HG03159 (cell line): ENCODE results near the gene SLC25A21.

Source experiments
- ATAC-seq: cut with Tn5 transposase; IDR thresholded peaks from one replicate; pipeline ENCODE4 v1.9.1; 2021; ENCODE audit warnings: mild to moderate bottlenecking, moderate library complexity; ENCODE audit not compliant: unreplicated experiment

SLC25A21 gene

GRCh38 chr14:36674659-36675058 is 497.7 kb downstream of the SLC25A21 start:
- ATAC-seq = no peak

GRCh38 chr14:36672095-36672494 is 500.3 kb downstream of the SLC25A21 start:
- no peak for ATAC-seq

- ATAC-seq = no peak
These were observed 501.3 kb downstream of the SLC25A21 start for GRCh38 chr14:36671149-36671548.

DNA sequence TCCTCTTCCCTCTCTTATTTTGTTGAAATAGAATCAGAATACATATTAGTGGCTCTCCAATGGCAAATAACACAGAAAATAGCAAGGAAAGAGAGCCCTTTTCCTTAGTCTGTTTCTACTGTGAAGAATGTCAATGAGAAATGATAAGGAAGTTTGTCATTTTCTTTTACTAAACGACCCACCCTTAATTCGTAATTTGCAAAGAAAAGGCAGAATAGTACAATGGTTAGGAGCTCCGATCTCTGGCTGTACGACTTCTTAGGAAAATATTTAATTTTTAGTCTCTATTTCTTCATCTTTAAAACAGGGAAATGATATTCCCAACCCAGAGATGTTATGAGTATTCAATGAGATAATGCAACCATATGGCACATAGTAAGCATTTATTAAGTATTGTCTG is 504.7 kb downstream of the SLC25A21 start:
- ATAC-seq = no peak

- no peak for ATAC-seq
These were observed 505.8 kb downstream of the SLC25A21 start for GRCh38 chr14:36666416-36667206.

DNA sequence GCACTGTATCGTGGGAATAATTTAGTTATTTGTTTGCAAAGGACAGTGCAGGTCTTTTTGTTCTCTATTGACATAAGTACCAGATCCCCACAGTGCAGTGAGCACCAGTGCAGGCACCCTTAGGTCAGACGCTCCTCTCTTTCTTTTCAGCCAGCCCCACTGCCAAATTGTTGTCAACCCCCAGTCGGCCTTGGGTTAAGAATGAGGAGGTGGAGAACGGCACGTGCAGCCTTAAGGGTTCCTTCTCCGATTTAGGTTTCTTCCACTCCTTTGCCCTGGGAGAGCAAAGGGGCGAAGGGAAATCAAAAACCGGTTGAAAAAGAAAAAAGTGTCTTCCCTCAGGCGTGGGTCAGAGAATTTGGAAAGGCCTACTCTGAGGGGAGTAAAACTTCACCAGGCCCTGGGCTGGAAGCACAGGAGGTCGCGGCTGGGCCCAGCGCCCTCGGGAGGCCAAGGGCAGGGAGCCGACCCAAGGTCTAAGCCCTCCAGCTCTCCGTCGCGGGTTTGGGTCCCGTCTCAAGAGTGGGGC is 506.5 kb downstream of the SLC25A21 start:
- ATAC-seq = no peak

DNA sequence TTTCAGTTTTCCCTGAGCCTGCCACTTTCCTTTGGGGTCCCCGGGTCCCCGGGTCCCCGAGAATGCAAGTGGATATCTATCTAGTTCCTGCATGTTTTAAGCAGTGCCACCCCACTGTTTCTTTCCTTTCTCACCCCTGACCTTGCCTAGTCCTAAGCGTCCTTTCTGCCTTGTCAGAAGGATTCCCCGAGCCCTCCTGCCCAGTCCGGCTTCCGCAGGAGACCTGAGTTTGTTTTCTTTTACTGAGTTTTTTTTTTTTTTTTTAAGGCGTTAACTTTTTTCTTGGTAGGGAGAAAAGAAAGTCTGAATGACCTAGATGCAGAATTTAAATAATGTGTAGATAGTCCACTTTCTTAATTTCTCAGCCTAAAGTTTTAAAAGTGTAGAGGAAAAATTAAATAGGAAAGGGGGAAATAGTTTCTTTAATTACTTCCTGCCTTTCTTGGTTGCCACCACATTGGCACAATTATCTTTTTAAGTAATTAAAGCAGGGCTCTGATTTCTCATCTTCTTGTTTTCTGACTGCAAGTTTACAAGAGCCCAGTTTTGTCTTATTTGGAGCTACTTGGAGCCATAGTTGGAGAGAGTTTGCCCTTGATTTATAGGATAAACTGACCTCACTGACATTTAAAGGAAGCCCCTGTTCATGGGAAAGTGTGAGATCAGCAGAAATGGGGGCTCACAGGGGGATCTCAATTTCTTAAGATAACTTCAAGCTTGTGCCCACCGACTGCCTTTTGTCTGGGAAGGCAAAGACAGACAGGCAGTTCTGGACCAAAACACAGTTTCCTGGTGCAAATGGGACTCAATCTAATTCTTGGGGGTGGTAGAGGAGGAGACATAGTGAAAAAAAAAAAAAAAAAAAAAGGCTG is 507.8 kb downstream of the SLC25A21 start:
- no peak for ATAC-seq

DNA sequence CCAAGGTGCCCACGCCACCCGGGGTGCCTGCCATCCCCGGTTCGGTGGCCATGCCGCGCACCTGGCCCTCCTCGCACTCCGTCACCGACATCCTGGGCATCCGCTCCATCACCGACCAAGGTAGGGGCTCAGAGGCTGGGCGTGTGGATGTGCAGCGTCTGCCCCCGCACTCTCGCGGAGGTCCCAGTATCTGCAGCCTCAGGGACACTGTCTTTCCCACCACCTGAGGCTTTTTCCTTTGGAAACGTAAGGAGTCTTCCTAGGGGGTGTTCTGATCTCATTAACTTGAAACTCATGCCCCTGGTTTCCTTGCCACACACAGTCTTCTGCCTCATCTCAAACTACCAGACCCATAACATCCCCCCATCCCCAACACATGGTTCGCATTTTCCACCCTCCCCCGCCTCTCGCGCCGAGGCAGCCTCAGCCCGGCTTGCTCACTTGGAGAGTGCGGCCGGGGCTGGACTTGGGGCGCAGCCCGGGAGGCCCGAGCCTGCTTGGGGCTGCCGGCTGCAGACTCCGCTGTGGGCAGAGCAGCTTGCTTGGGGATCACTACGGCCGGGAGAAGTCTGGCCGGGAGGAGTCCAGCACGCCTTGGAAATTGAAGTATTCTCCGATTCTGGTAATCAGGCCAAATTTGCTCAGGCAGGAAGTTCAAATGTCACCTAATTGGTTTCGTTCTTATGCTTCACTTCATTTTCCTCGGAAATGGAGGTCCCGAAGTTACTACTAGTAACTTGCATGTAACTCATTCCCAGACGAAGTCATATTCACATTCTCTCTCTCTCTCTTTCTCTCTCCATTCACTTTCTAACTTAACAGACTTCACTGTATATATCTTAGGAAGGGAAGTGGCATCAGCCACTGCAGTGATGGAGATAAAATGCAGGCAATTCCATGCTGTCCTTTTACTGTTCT is 508.7 kb downstream of the SLC25A21 start:
- ATAC-seq = no peak

DNA sequence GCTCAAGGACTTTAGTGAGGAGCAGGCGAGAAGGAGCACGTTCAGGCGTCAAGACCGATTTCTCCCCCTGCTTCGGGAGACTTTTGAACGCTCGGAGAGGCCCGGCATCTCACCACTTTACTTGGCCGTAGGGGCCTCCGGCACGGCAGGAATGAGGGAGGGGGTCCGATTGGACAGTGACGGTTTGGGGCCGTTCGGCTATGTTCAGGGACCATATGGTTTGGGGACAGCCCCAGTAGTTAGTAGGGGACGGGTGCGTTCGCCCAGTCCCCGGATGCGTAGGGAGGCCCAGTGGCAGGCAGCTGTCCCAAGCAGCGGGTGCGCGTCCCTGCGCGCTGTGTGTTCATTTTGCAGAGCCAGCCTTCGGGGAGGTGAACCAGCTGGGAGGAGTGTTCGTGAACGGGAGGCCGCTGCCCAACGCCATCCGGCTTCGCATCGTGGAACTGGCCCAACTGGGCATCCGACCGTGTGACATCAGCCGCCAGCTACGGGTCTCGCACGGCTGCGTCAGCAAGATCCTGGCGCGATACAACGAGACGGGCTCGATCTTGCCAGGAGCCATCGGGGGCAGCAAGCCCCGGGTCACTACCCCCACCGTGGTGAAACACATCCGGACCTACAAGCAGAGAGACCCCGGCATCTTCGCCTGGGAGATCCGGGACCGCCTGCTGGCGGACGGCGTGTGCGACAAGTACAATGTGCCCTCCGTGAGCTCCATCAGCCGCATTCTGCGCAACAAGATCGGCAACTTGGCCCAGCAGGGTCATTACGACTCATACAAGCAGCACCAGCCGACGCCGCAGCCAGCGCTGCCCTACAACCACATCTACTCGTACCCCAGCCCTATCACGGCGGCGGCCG is 509.6 kb downstream of the SLC25A21 start:
- no peak for ATAC-seq

DNA sequence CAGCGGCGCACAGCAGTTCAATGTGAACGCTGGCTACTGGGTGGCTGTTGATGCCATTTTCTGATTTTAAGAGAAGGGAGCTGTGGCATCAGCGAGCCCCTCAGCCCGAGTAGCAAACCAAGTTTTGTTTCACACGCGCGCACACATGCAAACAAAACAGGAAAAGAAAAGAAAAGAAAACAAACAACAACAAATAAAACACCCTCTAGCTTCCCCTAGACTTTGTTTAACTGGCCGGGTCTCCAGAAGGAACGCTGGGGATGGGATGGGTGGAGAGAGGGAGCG is 510.2 kb downstream of the SLC25A21 start:
- no peak for ATAC-seq

GRCh38 chr14:36661506-36662257 is 510.7 kb downstream of the SLC25A21 start, which contains the start of gene PAX9:
Gene PAX9 (plus strand): TSS chr14:36661860. CDS start chr14:36662090, 230 bp downstream.
- ATAC-seq = peak; percentile 75

DNA sequence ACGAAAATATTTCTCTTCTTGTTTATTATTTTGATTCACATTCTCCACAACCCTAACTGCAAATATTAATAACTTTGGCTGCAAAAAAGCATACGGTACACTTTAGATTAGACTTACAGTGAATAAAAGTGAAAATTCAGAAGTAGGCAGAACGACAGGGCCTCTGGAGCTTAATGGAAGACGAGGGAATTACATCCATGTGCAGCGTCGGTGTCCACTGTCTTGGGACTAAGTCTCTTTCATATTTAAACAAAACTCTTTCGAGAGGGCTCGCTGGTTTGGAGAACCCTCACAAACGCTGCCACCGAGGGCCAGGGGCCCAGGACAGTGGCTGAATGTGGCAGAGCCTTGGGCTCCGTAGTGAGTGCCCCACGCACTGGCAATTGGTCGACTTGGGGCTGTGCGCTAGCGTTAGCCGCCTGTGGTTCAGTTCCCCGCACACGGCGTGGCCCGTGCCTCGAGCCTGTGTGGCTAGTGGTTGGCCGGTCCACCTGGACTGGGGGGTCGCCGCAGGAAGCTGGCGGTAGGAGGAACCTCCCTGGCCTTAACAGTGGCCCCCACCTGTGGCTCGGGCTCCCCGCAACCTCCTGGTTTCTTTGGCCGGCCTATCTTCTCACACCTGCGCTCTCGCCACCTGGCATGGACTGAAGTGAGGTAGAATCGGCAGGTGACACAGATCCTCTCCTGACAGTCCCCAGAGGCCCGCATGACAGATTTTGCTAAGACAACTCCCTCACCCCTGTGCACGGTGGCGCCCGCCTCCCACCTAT is 511.5 kb downstream of the SLC25A21 start:
- no peak for ATAC-seq

DNA sequence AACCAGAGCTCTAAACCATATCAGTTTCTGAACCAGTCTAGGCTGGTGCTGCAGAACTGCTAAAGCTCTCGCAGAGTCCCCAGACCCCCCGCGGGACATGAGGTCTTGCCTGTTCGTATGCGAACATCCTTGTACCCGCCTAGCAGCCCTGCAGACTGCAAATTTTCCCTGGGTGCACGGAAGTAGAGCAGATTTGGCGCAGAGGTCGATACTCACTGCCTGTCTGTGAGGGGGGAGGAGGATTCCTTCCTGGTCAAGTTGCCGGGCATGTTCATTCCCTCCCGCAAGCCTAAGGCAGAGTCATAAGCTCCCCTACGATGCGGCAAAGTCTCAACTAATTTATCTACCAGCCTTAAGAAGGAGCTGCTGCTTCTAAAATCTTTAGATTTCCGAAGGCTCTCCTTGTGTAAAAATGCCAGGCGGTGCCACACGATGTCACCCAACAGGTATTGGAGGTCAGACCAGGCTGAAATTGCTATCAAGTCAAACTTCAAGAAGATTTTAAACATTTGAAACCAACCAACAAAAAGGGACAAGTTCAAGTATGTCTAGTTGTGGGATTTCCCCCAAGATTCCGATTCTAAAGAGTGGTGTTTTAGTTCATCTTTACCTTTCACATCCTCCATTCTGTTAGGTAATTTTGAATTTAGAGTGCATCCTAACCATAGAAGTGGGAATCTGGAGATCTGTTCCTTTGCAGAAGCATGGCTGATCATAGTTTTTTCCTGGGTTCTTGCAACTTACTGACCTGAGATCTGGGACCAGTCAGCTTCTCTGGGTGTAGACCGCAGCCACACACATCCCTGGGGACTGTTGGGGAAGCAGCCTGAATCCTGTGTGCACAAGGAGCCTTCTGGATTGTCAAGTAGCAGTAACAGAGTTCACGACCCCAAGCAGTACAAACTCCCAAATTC is 512.3 kb downstream of the SLC25A21 start:
- ATAC-seq = no peak

DNA sequence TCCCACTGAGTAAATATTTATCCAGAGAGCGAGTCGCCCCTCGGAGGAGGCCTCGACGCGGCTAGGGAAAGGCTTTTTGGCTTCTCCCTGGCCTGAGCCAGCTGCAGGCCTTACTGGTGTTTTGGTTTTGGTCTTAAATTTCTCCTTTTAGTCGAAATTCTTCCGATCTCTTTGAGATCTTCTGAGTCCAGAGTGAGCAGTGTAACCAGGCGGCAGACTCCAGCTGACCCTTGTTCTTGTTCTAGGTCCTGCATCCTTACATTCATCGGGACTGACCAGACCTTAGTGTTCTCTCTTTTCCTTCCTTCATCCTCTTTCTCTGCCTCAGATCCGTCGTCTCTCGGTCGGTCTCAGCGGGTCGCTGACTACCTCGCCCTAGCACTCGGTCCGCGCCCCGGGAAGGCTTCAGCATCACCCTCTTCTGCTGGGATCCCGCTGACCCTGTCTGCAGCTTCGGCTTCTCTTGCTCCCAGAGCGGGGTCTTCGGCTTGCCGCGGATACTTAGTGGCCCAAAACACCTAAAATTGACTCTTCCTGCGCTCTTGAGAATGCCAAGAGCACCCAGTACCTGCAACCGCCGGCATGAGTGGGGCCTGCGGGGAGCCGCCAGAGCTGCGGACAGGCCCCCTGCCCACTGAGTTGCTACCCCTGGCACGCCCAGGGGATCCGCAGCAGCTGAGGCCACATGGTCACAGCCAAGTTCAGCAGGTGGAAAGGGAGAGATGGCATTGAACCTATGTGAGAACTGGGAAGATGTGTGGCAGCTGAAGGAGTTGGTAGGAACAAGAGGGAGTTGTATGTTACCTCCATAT is 513.2 kb downstream of the SLC25A21 start:
- ATAC-seq = no peak

DNA sequence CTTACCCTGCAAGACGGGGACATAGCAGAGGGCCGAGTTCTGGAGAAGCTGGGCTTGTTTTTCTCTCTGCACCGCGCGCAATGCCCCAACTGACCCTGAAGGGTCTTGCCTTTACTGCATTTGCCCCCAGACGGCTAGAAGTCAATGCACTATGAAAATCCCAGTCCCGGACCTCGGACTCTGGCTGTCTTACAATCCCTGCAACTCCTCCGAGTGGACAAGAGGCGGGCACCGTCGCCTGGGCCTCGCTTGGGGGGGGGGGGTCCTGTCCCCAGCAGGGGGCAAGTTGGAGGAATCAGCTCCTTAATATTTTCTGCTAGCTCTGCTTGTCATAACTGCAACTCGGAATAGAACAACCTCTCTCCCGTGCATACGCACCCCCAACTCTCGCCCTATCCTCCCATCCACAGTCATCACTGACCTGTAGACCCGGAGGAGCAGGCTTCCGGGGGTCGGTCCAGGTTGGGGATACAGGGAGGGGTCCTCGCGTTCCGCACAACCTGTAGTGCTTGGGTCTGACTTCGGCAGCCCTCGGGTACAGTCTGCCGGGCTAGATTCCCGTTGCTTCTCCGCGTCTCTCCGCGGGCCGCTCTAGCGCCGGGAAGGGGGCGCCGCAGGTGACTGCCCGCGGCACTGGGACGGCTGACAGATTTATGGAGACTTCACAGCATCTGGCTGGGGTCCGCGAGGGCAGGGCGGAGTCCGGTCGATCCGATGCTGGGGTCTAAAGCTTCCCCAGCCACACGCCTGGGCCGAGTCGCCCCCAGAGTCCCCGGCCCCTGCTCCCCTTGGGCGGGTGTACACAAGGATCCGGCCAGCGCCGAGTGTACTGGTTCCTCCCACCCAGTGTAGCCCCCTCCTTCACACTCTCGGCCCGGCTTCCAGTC is 514.0 kb downstream of the SLC25A21 start:
- no peak for ATAC-seq
